Stimulated activated CD4-positive, alpha-beta T cell treated with anti-CD3 and anti-CD28 coated beads, Interleukin-15, amount 100 ng/mL, for 24 hours (primary cell): ENCODE measurements around the gene ADRA2C.
"Not testable (repeated sequence)": the region's sequence is repeated elsewhere in the genome, so short reads cannot be mapped to it uniquely, and the experiment has no call there.

Experiments used
- DNase-seq: peaks from one replicate; pipeline ENCODE4 v3.0.0-alpha.2; 2020

Gene ADRA2C

GRCh38 chr4:3800351-3800750, 34.2 kb downstream of the ADRA2C start:
- DNase-seq: no peak

GRCh38 chr4:3801521-3801920, 35.3 kb downstream of the ADRA2C start:
- no peak for DNase-seq

GRCh38 chr4:3801931-3802550, 35.9 kb downstream of the ADRA2C start:
- no peak for DNase-seq

GRCh38 chr4:3802571-3803474, 36.6 kb downstream of the ADRA2C start:
- no peak for DNase-seq

GRCh38 chr4:3803475-3803847, 37.3 kb downstream of the ADRA2C start:
- DNase-seq: no peak

GRCh38 chr4:3803946-3804345, 37.8 kb downstream of the ADRA2C start:
- DNase-seq: no peak

- no peak for DNase-seq
These were observed 38.8 kb downstream of the ADRA2C start for GRCh38 chr4:3805026-3805425.

GRCh38 chr4:3805731-3806130, 39.5 kb downstream of the ADRA2C start:
- no peak for DNase-seq

GRCh38 chr4:3807311-3807710, 41.1 kb downstream of the ADRA2C start:
- DNase-seq: no peak

GRCh38 chr4:3807822-3808496, 41.8 kb downstream of the ADRA2C start:
- no peak for DNase-seq

GRCh38 chr4:3808597-3808996, 42.4 kb downstream of the ADRA2C start:
- no peak for DNase-seq

GRCh38 chr4:3809028-3809427, 42.8 kb downstream of the ADRA2C start:
- no peak for DNase-seq

- DNase-seq: no peak
These were observed 43.4 kb downstream of the ADRA2C start for GRCh38 chr4:3809451-3810110.

GRCh38 chr4:3810111-3810680, 44.0 kb downstream of the ADRA2C start:
- DNase-seq: no peak

GRCh38 chr4:3810796-3811485, 44.8 kb downstream of the ADRA2C start:
- no peak for DNase-seq

- DNase-seq: no peak
These were observed 45.4 kb downstream of the ADRA2C start for GRCh38 chr4:3811621-3812020.

GRCh38 chr4:3812211-3812934, 46.2 kb downstream of the ADRA2C start:
- DNase-seq: no peak

GRCh38 chr4:3813151-3814052, 47.2 kb downstream of the ADRA2C start:
- DNase-seq: no peak

- DNase-seq: no peak
These were observed 47.9 kb downstream of the ADRA2C start for GRCh38 chr4:3814053-3814570.

GRCh38 chr4:3814838-3815237, 48.7 kb downstream of the ADRA2C start:
- DNase-seq: not testable (repeated sequence)
